Caco-2 (cell line): ENCODE data around the gene STXBP2. TPM values are rescaled to one million over a fixed set of nuclear protein-coding genes. Genes with fewer than 3 reads are reported as not detected.
A peak's percentile ranks its signal among the peaks of the same experiment; 100 is the strongest.

Experiments
- BruUV-seq: library from RNA; stranded (reverse); fragments of 400-500 nt; replicated peaks from 2 replicates; lab custom pipeline; 2021; lab: Mats Ljungman, UMichigan
- CTCF ChIA-PET: fragments of 300-600 bp; sonication (Branson Sonifier 250); formaldehyde crosslinking; loops from one replicate; lab custom pipeline; 2022; ENCODE audit warnings: antibody characterized with exemption; lab: Charles Lee
- POLR2A ChIA-PET: fragments of 300-600 bp; sonication (Branson Sonifier 250); formaldehyde crosslinking; loops from one replicate; lab custom pipeline; 2022; ENCODE audit warnings: antibody characterized with exemption; lab: Charles Lee
- DNase-seq, 2 experiments: peaks; one replicate each; pipeline versions ENCODE4 v3.0.0 to v3.0.0-alpha.2; 2020 to 2022
- H3K27me3 ChIP-seq: replicated peaks from 2 replicates; pipeline ENCODE4 v1.6.0; 2011; ENCODE audit warnings: low read length; ENCODE audit not compliant: control insufficient read depth, insufficient read depth
- H3K36me3 ChIP-seq: 2 replicates; pipeline ENCODE4 v1.5.1; 2011; ENCODE audit warnings: low read length; ENCODE audit not compliant: control insufficient read depth, insufficient read depth
- H3K4me1 ChIP-seq: fragments of 250-450 bp; sonication (Bioruptor Pico); 2 replicates; pipeline ENCODE4 v1.5.1; 2020; ENCODE audit warnings: mild to moderate bottlenecking
- H3K4me3 ChIP-seq: 2 replicates; pipeline ENCODE4 v1.5.1; 2011; ENCODE audit warnings: low read depth, mild to moderate bottlenecking, control low read depth, low read length
- H3K9me3 ChIP-seq: fragments of 250-450 bp; sonication (Bioruptor Pico); 2 replicates; pipeline ENCODE4 v1.5.1; 2020; ENCODE audit warnings: mild to moderate bottlenecking, moderate library complexity
- H3K27ac Mint-ChIP-seq: one replicate; pipeline ENCODE4 v1.8.0; 2022; ENCODE audit warnings: mixed read lengths; ENCODE audit not compliant: unreplicated experiment
- H3K27me3 Mint-ChIP-seq: one replicate; pipeline ENCODE4 v1.8.0; 2022; ENCODE audit warnings: mixed read lengths; ENCODE audit not compliant: insufficient read depth, unreplicated experiment
- H3K36me3 Mint-ChIP-seq: one replicate; pipeline ENCODE4 v1.8.0; 2022; ENCODE audit warnings: mild to moderate bottlenecking, mixed read lengths; ENCODE audit not compliant: insufficient read depth, unreplicated experiment
- H3K4me1 Mint-ChIP-seq: one replicate; pipeline ENCODE4 v1.8.0; 2022; ENCODE audit warnings: low read depth, mixed read lengths; ENCODE audit not compliant: unreplicated experiment
- H3K4me3 Mint-ChIP-seq: one replicate; pipeline ENCODE4 v1.8.0; 2022; ENCODE audit warnings: mild to moderate bottlenecking, moderate library complexity, mixed read lengths; ENCODE audit not compliant: unreplicated experiment
- H3K9me3 Mint-ChIP-seq: one replicate; pipeline ENCODE4 v1.8.0; 2022; ENCODE audit warnings: mixed read lengths; ENCODE audit not compliant: unreplicated experiment
- intact Hi-C: fragments of 100-400 bp; cut with micrococcal nuclease; formaldehyde crosslinking; loops from one replicate; pipeline ENCODE4 v1.10.0; 2022; ENCODE audit not compliant: unreplicated experiment
- total RNA-seq: library from RNA; stranded (reverse); gene quantifications from 2 replicates; pipeline ENCODE4 v1.2.3, GENCODE V29; 2022
- TF ChIP-seq, protein P1 (sequence below), 2 experiments: fragments of 200-600 bp in 1 of 2; IDR thresholded peaks; 1 replicate in 1 of 2; 2 replicates in 1 of 2; pipeline versions ENCODE4 v1.5.1 to v1.8.0; 2011 to 2022; ENCODE audit warnings: antibody characterized with exemption in 1 of 2, control low read depth in 1 of 2, inconsistent platforms in 1 of 2, low read depth in 1 of 2, low read length in 1 of 2, mild to moderate bottlenecking in 1 of 2, moderate library complexity in 1 of 2; ENCODE audit not compliant: insufficient read depth in 1 of 2, severe bottlenecking in 1 of 2, unreplicated experiment in 1 of 2

STXBP2 gene
- total RNA-seq, 1 experiment from 2014 or later: 113 TPM

DNA sequence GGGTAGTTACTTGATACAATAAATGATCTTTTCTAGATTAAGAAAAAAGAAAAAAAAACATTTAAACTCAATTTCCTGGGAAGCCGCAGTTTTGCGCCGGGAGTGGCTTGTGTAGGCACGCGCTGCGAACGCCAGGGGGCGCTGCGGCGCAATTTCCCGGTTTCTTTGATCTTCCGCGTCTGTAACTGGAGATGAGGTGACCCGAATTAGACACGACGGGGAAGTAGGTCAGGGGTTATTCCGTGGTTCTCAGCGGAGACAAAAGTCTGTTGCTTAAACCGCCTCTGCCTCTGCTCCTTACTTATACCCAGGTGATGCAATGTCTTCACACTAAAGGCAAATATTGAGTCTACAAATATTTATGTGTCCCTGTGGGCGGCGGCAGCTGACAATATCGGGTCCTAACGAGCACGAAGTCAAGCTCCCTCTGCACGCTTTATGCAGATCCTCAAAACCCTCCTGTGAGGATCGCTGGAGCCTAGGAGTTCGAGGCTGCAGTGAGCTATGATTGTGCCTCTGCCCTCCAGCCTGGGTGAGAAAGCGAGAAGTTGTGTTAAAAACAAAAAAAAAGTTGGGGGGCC lies 15.2 kb downstream of the STXBP2 start:
- H3K27me3 ChIP-seq: no peaks in the 10 kb centered on the region
- Mint-ChIP-seq H3K36me3 (no peaks in the 10 kb centered on the region), H3K27me3 (no peaks in the 10 kb centered on the region), H3K9me3 (no peaks in the 10 kb centered on the region), H3K27ac (peak overlapping the region; percentile 93), H3K4me3 (peak overlapping the region; percentile 80), H3K4me1 (peaks cover 13% of the 10 kb centered on the region)
- no peaks in the 10 kb centered on the region for H3K4me1 ChIP-seq
- POLR2A ChIA-PET: interaction anchor here (0.7 kb wide), 1 partner anchor 405 kb away, joined by 3 read pairs; no protein-coding TSS in a partner anchor
- H3K9me3 ChIP-seq: no peaks in the 10 kb centered on the region
- BruUV-seq: no TSS peak
- intact Hi-C loops: loop anchor here (1.0 kb wide), 2 partner anchors 28 to 147 kb away; partner anchors contain the start of gene TRAPPC5
- CTCF ChIA-PET: interaction anchor here (0.6 to 1.9 kb wide), 4 partner anchors 28 to 147 kb away, joined by 3 to 13 read pairs (median 6); partner anchors contain the start of gene TRAPPC5
- H3K36me3 ChIP-seq: no peaks in the 10 kb centered on the region
- H3K4me3 ChIP-seq: peak overlapping the region; percentile 1; the same call in 1 of the 2 replicates
- TF ChIP-seq, protein P1, sequence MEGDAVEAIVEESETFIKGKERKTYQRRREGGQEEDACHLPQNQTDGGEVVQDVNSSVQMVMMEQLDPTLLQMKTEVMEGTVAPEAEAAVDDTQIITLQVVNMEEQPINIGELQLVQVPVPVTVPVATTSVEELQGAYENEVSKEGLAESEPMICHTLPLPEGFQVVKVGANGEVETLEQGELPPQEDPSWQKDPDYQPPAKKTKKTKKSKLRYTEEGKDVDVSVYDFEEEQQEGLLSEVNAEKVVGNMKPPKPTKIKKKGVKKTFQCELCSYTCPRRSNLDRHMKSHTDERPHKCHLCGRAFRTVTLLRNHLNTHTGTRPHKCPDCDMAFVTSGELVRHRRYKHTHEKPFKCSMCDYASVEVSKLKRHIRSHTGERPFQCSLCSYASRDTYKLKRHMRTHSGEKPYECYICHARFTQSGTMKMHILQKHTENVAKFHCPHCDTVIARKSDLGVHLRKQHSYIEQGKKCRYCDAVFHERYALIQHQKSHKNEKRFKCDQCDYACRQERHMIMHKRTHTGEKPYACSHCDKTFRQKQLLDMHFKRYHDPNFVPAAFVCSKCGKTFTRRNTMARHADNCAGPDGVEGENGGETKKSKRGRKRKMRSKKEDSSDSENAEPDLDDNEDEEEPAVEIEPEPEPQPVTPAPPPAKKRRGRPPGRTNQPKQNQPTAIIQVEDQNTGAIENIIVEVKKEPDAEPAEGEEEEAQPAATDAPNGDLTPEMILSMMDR (IDR thresholded peaks at IDR 0.05; ENCODE audit: insufficient read depth in 1 of 2, low read depth in 1 of 2, low read length in 1 of 2, severe bottlenecking in 1 of 2, unreplicated experiment in 1 of 2): peak; percentile 90 to 92
- peak; percentile 88 to 92 for DNase-seq

DNA sequence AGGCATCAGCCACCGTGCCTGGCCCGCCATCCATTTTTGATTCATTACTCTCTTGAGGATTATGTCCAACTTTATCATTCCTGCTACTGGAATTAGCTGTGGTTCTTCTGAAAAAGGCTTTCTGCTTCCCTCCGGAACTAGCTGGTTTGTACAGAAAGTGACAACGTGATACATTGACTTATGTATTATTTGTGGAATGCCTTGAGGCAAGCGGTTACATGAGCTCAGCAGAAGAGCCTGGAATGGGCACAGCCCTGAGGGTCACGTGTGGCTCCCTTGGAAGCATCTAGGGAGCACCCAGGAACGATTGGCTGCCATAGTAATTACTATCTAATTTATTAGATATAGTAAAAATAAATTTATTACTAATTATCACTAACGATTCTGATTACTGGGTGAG lies 17.5 kb downstream of the STXBP2 start:
- no peaks in the 10 kb centered on the region for H3K36me3 ChIP-seq
- no peaks in the 10 kb centered on the region for H3K4me1 ChIP-seq
- no peak overlapping the region for H3K4me3 ChIP-seq
- ChIA-PET CTCF (no interaction called here), POLR2A (no interaction called here)
- H3K9me3 ChIP-seq: no peaks in the 10 kb centered on the region
- Mint-ChIP-seq H3K27ac (no peak overlapping the region), H3K9me3 (no peaks in the 10 kb centered on the region), H3K36me3 (no peaks in the 10 kb centered on the region), H3K27me3 (no peaks in the 10 kb centered on the region), H3K4me3 (no peak overlapping the region), H3K4me1 (peaks cover 13% of the 10 kb centered on the region)
- no peaks in the 10 kb centered on the region for H3K27me3 ChIP-seq
- intact Hi-C loops: no loop called here
- TF ChIP-seq, protein P1 (IDR thresholded peaks at IDR 0.05; ENCODE audit: insufficient read depth in 1 of 2, low read depth in 1 of 2, low read length in 1 of 2, severe bottlenecking in 1 of 2, unreplicated experiment in 1 of 2): no peak
- DNase-seq: no peak
- BruUV-seq: no TSS peak

DNA sequence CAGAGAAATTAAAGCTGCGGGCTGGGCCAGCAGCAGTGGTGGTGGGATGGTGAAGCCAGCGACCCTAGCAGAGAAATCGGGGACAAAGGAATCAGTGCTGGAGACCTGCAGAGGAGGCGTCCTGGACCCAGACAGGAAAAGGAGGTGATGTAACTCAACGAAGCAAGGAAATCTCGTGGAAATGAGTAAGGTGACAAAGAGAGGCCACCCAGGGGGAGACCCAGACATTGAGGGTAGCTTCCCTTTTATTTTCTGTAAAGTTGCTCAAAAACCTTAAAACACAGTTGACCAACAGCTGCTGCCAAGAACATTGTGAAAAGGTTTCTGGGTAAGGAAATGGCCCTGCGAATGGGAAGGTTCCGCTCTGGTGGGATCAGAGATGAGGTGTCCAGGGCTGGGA lies 18.7 kb downstream of the STXBP2 start:
- CTCF ChIA-PET: interaction anchor here (0.6 to 1.0 kb wide), 2 partner anchors 25 to 65 kb away, joined by 4 read pairs; partner anchors contain the start of gene TRAPPC5
- H3K27me3 Mint-ChIP-seq: no peaks in the 10 kb centered on the region

More for the DNA sequence above, 18.7 kb downstream of the STXBP2 start:
- TF ChIP-seq, protein P1 (IDR thresholded peaks at IDR 0.05; ENCODE audit: insufficient read depth in 1 of 2, low read depth in 1 of 2, low read length in 1 of 2, severe bottlenecking in 1 of 2, unreplicated experiment in 1 of 2): no peak
- peaks cover 13% of the 10 kb centered on the region for H3K4me1 Mint-ChIP-seq
- BruUV-seq: no TSS peak
- POLR2A ChIA-PET: no interaction called here
- intact Hi-C loops: no loop called here
- H3K4me3 Mint-ChIP-seq: no peak overlapping the region
- H3K9me3 ChIP-seq: no peaks in the 10 kb centered on the region
- no peaks in the 10 kb centered on the region for H3K36me3 ChIP-seq
- H3K27ac Mint-ChIP-seq: no peak overlapping the region
- H3K36me3 Mint-ChIP-seq: no peaks in the 10 kb centered on the region
- H3K4me1 ChIP-seq: no peaks in the 10 kb centered on the region
- H3K4me3 ChIP-seq: no peak overlapping the region
- H3K9me3 Mint-ChIP-seq: no peaks in the 10 kb centered on the region
- H3K27me3 ChIP-seq: no peaks in the 10 kb centered on the region
- no peak for DNase-seq
